ENCODE results near the gene TWIST1.

- TF ChIP-seq POLR2AphosphoS5 (IDR thresholded peaks at IDR 0.05) (no peak), CTCF (IDR thresholded peaks at IDR 0.05) (no peak), POLR2A (IDR thresholded peaks at IDR 0.05) (no peak), EP300 (IDR thresholded peaks at IDR 0.05) (no peak)
These were observed 1.9 kb upstream of the TWIST1 start for GRCh38 chr7:19119372-19119771.

Measured in gastroesophageal sphincter (tissue), 3 donors.